ENCODE data around the gene PTCRA. TPM values are rescaled to one million over a fixed set of nuclear protein-coding genes. Genes with fewer than 3 reads are reported as not detected.
"Not testable (repeated sequence)": the region's sequence is repeated elsewhere in the genome, so short reads cannot be mapped to it uniquely, and the experiment has no call there.

The PTCRA gene
- total and polyA plus RNA-seq, 4 donors, result 0.37 to 5.5 (median 4.0) TPM

- ATAC-seq (ENCODE audit: insufficient read depth, low FRiP score) (no peak), DNase-seq (peak; percentile 39 to 78 (median 60))
- H3K9ac ChIP-seq (ENCODE audit: insufficient read depth in 1 of 2, low read length in 2 of 2), result no peak overlapping the region
- no peaks in the 10 kb centered on the region for H3K36me3 ChIP-seq (ENCODE audit: control insufficient read depth in 4 of 4, insufficient read depth in 4 of 4, low read length in 4 of 4)
- no peak overlapping the region for H3K27ac ChIP-seq (ENCODE audit: low read depth in 1 of 2, low read length in 1 of 2)
- H3K27me3 ChIP-seq (ENCODE audit: control insufficient read depth in 3 of 3, insufficient read depth in 3 of 3, low read length in 2 of 3), result no peaks in the 10 kb centered on the region
- H3K4me3 ChIP-seq, result no peak overlapping the region
- H3K9me3 ChIP-seq (ENCODE audit: control insufficient read depth in 4 of 4, insufficient read depth in 3 of 4, low read length in 3 of 4), result no peaks in the 10 kb centered on the region
- no peak for TF ChIP-seq CTCF (IDR thresholded peaks at IDR 0.05; ENCODE audit: control extremely low read depth, extremely low read depth)
- 63 to 77% methylated on average over 8 of the region's 8 CpGs for WGBS, 2 donors
- H3K4me1 ChIP-seq (ENCODE audit: control insufficient read depth in 5 of 5, insufficient read depth in 5 of 5, low read length in 5 of 5), result peaks cover 0 to 32% (median 2%) of the 10 kb centered on the region in 5 donors
These were observed 16.0 kb upstream of the PTCRA start for GRCh38 chr6:42899871-42900270.

GRCh38 chr6:42901538-42901957, 14.3 kb upstream of the PTCRA start:
- Histone ChIP-seq H3K9ac (ENCODE audit: insufficient read depth in 1 of 2, low read length in 2 of 2) (peak overlapping the region in 1 of 2 donors; percentile 17), H3K4me1 (ENCODE audit: control insufficient read depth in 5 of 5, insufficient read depth in 5 of 5, low read length in 5 of 5) (peaks cover 0 to 32% (median 2%) of the 10 kb centered on the region in 5 donors), H3K9me3 (ENCODE audit: control insufficient read depth in 4 of 4, insufficient read depth in 3 of 4, low read length in 3 of 4) (no peaks in the 10 kb centered on the region), H3K36me3 (ENCODE audit: control insufficient read depth in 4 of 4, insufficient read depth in 4 of 4, low read length in 4 of 4) (no peaks in the 10 kb centered on the region), H3K4me3 (no peak overlapping the region), H3K27me3 (ENCODE audit: control insufficient read depth in 3 of 3, insufficient read depth in 3 of 3, low read length in 2 of 3) (no peaks in the 10 kb centered on the region), H3K27ac (ENCODE audit: low read depth in 1 of 2, low read length in 1 of 2) (peak overlapping the region in 1 of 2 donors; percentile 62)
- DNase-seq (peak; percentile 83 to 93 (median 92)), ATAC-seq (ENCODE audit: insufficient read depth, low FRiP score) (peak; percentile 95)
- whole genome bisulfite sequencing, 2 donors, result 4 to 6% methylated on average over 11 of the region's 11 CpGs
- peak; percentile 98 for TF ChIP-seq CTCF (IDR thresholded peaks at IDR 0.05; ENCODE audit: control extremely low read depth, extremely low read depth)

GRCh38 chr6:42902429-42903263, 13.2 kb upstream of the PTCRA start:
- not testable (repeated sequence) for ATAC-seq (ENCODE audit: insufficient read depth, low FRiP score); H3K27me3 ChIP-seq (ENCODE audit: control insufficient read depth in 3 of 3, insufficient read depth in 3 of 3, low read length in 2 of 3); H3K4me3 ChIP-seq; H3K9me3 ChIP-seq (ENCODE audit: control insufficient read depth in 4 of 4, insufficient read depth in 3 of 4, low read length in 3 of 4); H3K36me3 ChIP-seq (ENCODE audit: control insufficient read depth in 4 of 4, insufficient read depth in 4 of 4, low read length in 4 of 4)
- peaks cover 0 to 32% (median 2%) of the 10 kb centered on the region in 5 donors for H3K4me1 ChIP-seq (ENCODE audit: control insufficient read depth in 5 of 5, insufficient read depth in 5 of 5, low read length in 5 of 5)
- 63 to 76% methylated on average over 22 of the region's 22 CpGs for WGBS, 2 donors
- peak in 1 of 3 donors; percentile 18 for DNase-seq
- H3K27ac ChIP-seq (ENCODE audit: low read depth in 1 of 2, low read length in 1 of 2), result peak overlapping the region in 1 of 2 donors; percentile 62
- peak overlapping the region in 1 of 2 donors; percentile 17 for H3K9ac ChIP-seq (ENCODE audit: insufficient read depth in 1 of 2, low read length in 2 of 2)

DNA sequence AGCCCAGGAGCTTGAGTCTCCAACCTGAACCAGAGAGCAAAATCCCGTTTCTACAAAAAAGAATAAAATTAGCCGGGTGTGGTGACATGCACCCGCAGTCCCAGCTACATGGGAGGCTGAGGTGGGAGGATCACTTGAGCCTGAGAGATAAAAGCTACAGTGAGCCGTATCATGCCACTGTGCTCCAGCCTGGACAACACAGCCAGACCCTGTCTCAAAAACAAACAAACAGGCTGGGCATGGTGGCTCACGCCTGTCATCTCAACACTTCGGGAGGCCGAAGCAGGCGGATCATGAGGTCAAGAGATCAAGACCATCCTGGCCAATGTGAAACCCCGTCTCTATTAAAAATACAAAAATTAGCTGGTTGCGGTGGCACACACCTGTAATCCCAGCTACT, 11.4 kb upstream of the PTCRA start:
- Histone ChIP-seq H3K36me3 (ENCODE audit: control insufficient read depth in 4 of 4, insufficient read depth in 4 of 4, low read length in 4 of 4) (no peaks in the 10 kb centered on the region), H3K27me3 (ENCODE audit: control insufficient read depth in 3 of 3, insufficient read depth in 3 of 3, low read length in 2 of 3) (no peaks in the 10 kb centered on the region), H3K9me3 (ENCODE audit: control insufficient read depth in 4 of 4, insufficient read depth in 3 of 4, low read length in 3 of 4) (no peaks in the 10 kb centered on the region), H3K27ac (ENCODE audit: low read depth in 1 of 2, low read length in 1 of 2) (no peak overlapping the region), H3K4me1 (ENCODE audit: control insufficient read depth in 5 of 5, insufficient read depth in 5 of 5, low read length in 5 of 5) (peaks cover 0 to 27% (median 2%) of the 10 kb centered on the region in 5 donors), H3K9ac (ENCODE audit: insufficient read depth in 1 of 2, low read length in 2 of 2) (no peak overlapping the region), H3K4me3 (no peak overlapping the region)
- ATAC-seq (ENCODE audit: insufficient read depth, low FRiP score) (no peak), DNase-seq (no peak)
- 92 to 93% methylated on average over 10 of the region's 10 CpGs for WGBS, 2 donors
- TF ChIP-seq CTCF (IDR thresholded peaks at IDR 0.05; ENCODE audit: control extremely low read depth, extremely low read depth), result no peak
